ENCODE results near the gene TUBA1A.
A peak's percentile ranks its signal among the peaks of the same experiment; 100 is the strongest.
"Not testable (repeated sequence)": the region's sequence is repeated elsewhere in the genome, so short reads cannot be mapped to it uniquely, and the experiment has no call there.

TUBA1A gene

GRCh38 chr12:49161901-49162300 lies 27.0 kb downstream of the TUBA1A start:
- DNase-seq; in situ Hi-C loops (cut with MboI; ENCODE audit: low pct_unique_long_range_greater_than_20kb, low sequenced_read_pairs): not testable (repeated sequence)

GRCh38 chr12:49161092-49161795 lies 27.6 kb downstream of the TUBA1A start:
- DNase-seq, result peak; percentile 65
- in situ Hi-C loops (cut with MboI; ENCODE audit: low pct_unique_long_range_greater_than_20kb, low sequenced_read_pairs), result no loop called here

GRCh38 chr12:49160399-49160798 lies 28.5 kb downstream of the TUBA1A start:
- in situ Hi-C loops (cut with MboI; ENCODE audit: low pct_unique_long_range_greater_than_20kb, low sequenced_read_pairs), result no loop called here
- no peak for DNase-seq

- no peak for DNase-seq
- in situ Hi-C loops (cut with MboI; ENCODE audit: low pct_unique_long_range_greater_than_20kb, low sequenced_read_pairs), result no loop called here
These were observed 34.7 kb downstream of the TUBA1A start for GRCh38 chr12:49154221-49154620.

GRCh38 chr12:49147384-49147783 lies 41.5 kb downstream of the TUBA1A start:
- in situ Hi-C loops (cut with MboI; ENCODE audit: low pct_unique_long_range_greater_than_20kb, low sequenced_read_pairs), result no loop called here
- DNase-seq, result no peak

- no peak for DNase-seq
These were observed 42.5 kb downstream of the TUBA1A start for GRCh38 chr12:49146406-49146805.

GRCh38 chr12:49144384-49144783 lies 44.5 kb downstream of the TUBA1A start:
- in situ Hi-C loops (cut with MboI; ENCODE audit: low pct_unique_long_range_greater_than_20kb, low sequenced_read_pairs), result no loop called here
- no peak for DNase-seq

More at GRCh38 chr12:49146406-49146805, 42.5 kb downstream of the TUBA1A start:
- in situ Hi-C loops (cut with MboI; ENCODE audit: low pct_unique_long_range_greater_than_20kb, low sequenced_read_pairs), result no loop called here

GRCh38 chr12:49138999-49139398 lies 49.9 kb downstream of the TUBA1A start:
- DNase-seq, result no peak
- in situ Hi-C loops (cut with MboI; ENCODE audit: low pct_unique_long_range_greater_than_20kb, low sequenced_read_pairs), result no loop called here

- in situ Hi-C loops (cut with MboI; ENCODE audit: low pct_unique_long_range_greater_than_20kb, low sequenced_read_pairs), result no loop called here
These were observed 50.3 kb downstream of the TUBA1A start for GRCh38 chr12:49138587-49138986.

GRCh38 chr12:49137476-49137875 lies 51.4 kb downstream of the TUBA1A start:
- in situ Hi-C loops (cut with MboI; ENCODE audit: low pct_unique_long_range_greater_than_20kb, low sequenced_read_pairs), result no loop called here

More at GRCh38 chr12:49138587-49138986, 50.3 kb downstream of the TUBA1A start:
- peak; percentile 37 for DNase-seq

GRCh38 chr12:49136997-49137396 lies 51.9 kb downstream of the TUBA1A start:
- in situ Hi-C loops (cut with MboI; ENCODE audit: low pct_unique_long_range_greater_than_20kb, low sequenced_read_pairs); DNase-seq: not testable (repeated sequence)

More at GRCh38 chr12:49137476-49137875, 51.4 kb downstream of the TUBA1A start:
- DNase-seq, result no peak
